ENCODE results near the gene KAT14. TPM values are rescaled to one million over a fixed set of nuclear protein-coding genes. Genes with fewer than 3 reads are reported as not detected.
"Not testable (repeated sequence)": the region's sequence is repeated elsewhere in the genome, so short reads cannot be mapped to it uniquely, and the experiment has no call there.

Gene KAT14
- total RNA-seq, 4 donors from 2014 or later, result 17.3 to 58.0 (median 24.0) TPM

DNA sequence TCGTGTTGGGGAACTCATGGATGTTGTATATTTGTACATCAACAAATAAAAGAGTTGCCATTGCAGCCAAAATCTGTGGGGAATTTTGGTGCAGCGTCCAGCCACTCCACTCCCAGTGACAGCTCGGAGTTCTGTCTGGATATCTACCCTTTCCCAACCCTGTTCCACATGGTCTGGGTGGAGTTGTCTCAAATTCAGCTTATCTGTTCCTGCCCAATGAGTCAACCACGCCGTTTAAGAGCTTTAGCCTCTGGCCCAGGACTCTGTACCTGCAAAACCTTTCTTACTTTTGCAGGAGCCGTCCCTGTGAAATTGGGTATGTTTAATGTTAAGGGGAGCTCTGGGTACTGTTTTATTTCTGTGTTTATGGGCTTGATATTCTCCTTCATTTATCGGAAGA, 46.0 kb upstream of the KAT14 start:
- in situ Hi-C loops (cut with MboI; ENCODE audit: low pct_ligation_motif_present in 1 of 4, low pct_unique_long_range_greater_than_20kb in 1 of 4, low sequenced_read_pairs in 3 of 4), result no loop called here
- TF ChIP-seq, protein P1, sequence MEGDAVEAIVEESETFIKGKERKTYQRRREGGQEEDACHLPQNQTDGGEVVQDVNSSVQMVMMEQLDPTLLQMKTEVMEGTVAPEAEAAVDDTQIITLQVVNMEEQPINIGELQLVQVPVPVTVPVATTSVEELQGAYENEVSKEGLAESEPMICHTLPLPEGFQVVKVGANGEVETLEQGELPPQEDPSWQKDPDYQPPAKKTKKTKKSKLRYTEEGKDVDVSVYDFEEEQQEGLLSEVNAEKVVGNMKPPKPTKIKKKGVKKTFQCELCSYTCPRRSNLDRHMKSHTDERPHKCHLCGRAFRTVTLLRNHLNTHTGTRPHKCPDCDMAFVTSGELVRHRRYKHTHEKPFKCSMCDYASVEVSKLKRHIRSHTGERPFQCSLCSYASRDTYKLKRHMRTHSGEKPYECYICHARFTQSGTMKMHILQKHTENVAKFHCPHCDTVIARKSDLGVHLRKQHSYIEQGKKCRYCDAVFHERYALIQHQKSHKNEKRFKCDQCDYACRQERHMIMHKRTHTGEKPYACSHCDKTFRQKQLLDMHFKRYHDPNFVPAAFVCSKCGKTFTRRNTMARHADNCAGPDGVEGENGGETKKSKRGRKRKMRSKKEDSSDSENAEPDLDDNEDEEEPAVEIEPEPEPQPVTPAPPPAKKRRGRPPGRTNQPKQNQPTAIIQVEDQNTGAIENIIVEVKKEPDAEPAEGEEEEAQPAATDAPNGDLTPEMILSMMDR (IDR thresholded peaks at IDR 0.05), result no peak
- no peak for TF ChIP-seq POLR2AphosphoS5 (IDR thresholded peaks at IDR 0.05)
- TF ChIP-seq POLR2A (IDR thresholded peaks at IDR 0.05), result no peak
- no peak for TF ChIP-seq EP300 (IDR thresholded peaks at IDR 0.05; ENCODE audit: low read depth)
- intact Hi-C loops (cut with DNase I; ENCODE audit: low total_unique reads), result no loop called here
- Histone ChIP-seq H3K4me3 (no peak overlapping the region), H3K4me1 (peaks cover 0 to 7% (median 0%) of the 10 kb centered on the region in 4 donors), H3K36me3 (no peaks in the 10 kb centered on the region), H3K27me3 (no peaks in the 10 kb centered on the region), H3K27ac (no peak overlapping the region), H3K9me3 (no peaks in the 10 kb centered on the region)
- no peak for DNase-seq
- WGBS, 2 donors (ENCODE audit: low coverage in 1 of 2), result 54 to 59% methylated on average over 5 to 7 of the region's 7 CpGs

DNA sequence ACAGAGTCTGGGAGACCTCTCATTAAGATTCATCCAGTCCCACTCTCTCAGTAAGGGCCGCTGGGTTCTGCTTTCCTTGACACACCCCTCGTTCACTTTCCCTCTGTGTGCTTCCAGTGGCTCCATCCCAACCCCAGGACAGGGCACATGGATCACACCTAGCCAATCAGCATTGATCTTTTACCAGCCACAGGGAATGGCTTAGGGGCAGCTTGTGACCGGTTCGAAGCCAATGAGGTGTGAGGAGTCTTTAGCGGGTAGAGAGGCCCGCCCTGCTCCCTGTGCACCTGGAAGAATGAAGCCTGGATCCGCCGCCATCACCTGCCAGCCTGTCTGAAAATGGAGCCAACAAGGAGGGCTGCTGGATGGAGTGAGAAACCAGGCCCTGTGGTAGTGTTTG, 44.8 kb upstream of the KAT14 start:
- Histone ChIP-seq H3K27ac (no peak overlapping the region), H3K4me1 (peaks cover 0 to 7% (median 0%) of the 10 kb centered on the region in 4 donors), H3K27me3 (no peaks in the 10 kb centered on the region), H3K4me3 (no peak overlapping the region), H3K36me3 (no peaks in the 10 kb centered on the region), H3K9me3 (no peaks in the 10 kb centered on the region)
- in situ Hi-C loops (cut with MboI; ENCODE audit: low pct_ligation_motif_present in 1 of 4, low pct_unique_long_range_greater_than_20kb in 1 of 4, low sequenced_read_pairs in 3 of 4) (no loop called here), intact Hi-C loops (cut with DNase I; ENCODE audit: low total_unique reads) (no loop called here)
- no peak for TF ChIP-seq POLR2AphosphoS5 (IDR thresholded peaks at IDR 0.05)
- TF ChIP-seq EP300 (IDR thresholded peaks at IDR 0.05; ENCODE audit: low read depth), result no peak
- TF ChIP-seq, protein P1 (IDR thresholded peaks at IDR 0.05), result no peak
- no peak for TF ChIP-seq POLR2A (IDR thresholded peaks at IDR 0.05)
- WGBS, 2 donors (ENCODE audit: low coverage in 1 of 2), result 81 to 100% methylated on average over 1 to 8 of the region's 8 CpGs
- DNase-seq, result no peak

DNA sequence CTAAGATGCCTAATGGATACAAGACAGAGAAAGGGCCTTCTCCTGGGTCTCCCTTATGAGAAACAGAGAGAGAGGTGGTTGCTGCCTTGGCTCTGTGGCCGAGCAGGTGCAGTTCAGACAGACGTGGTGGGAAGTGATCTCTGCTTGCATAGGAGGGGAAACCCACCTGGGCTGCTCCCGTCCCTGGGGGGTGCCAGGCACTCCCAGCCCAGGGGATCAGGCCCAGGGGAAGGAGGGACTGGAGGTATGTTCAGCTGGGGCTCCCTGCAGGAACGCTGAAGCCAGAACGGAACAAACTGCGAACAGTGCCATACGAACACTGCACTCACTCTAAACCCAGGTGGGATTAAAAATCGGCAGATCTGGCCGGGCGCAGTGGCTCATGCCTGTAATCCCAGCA, 44.3 kb upstream of the KAT14 start:
- no peak for TF ChIP-seq POLR2AphosphoS5 (IDR thresholded peaks at IDR 0.05)
- no peak for TF ChIP-seq EP300 (IDR thresholded peaks at IDR 0.05; ENCODE audit: low read depth)
- no peak for TF ChIP-seq POLR2A (IDR thresholded peaks at IDR 0.05)
- TF ChIP-seq, protein P1 (IDR thresholded peaks at IDR 0.05), result no peak
- Histone ChIP-seq H3K36me3 (no peaks in the 10 kb centered on the region), H3K9me3 (no peaks in the 10 kb centered on the region), H3K27me3 (no peaks in the 10 kb centered on the region), H3K27ac (no peak overlapping the region), H3K4me1 (peaks cover 0 to 7% (median 0%) of the 10 kb centered on the region in 4 donors), H3K4me3 (no peak overlapping the region)
- intact Hi-C loops (cut with DNase I; ENCODE audit: low total_unique reads) (no loop called here), in situ Hi-C loops (cut with MboI; ENCODE audit: low pct_ligation_motif_present in 1 of 4, low pct_unique_long_range_greater_than_20kb in 1 of 4, low sequenced_read_pairs in 3 of 4) (no loop called here)
- DNase-seq, result no peak
- 60 to 75% methylated on average over 2 to 10 of the region's 10 CpGs for WGBS, 2 donors (ENCODE audit: low coverage in 1 of 2)

DNA sequence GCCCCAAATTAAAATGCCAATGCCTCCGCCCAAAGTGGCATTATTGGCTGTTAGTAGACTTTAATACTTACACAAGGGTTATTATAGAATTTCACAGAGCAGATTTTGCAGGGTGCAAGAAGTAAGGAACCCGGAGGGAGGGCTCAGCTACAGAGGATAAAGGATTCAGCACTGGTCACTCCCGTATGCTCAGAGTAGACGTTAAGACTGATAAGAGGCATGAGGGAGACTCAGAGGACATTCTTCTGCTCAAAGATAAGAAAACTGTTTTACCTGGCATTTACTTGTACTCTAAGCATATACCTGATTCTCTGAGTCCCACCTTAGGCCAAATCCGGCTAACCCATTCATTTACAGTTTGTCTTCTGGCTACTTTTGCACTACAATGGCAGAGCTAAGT, 43.5 kb upstream of the KAT14 start:
- in situ Hi-C loops (cut with MboI; ENCODE audit: low pct_ligation_motif_present in 1 of 4, low pct_unique_long_range_greater_than_20kb in 1 of 4, low sequenced_read_pairs in 3 of 4), result no loop called here
- TF ChIP-seq POLR2AphosphoS5 (IDR thresholded peaks at IDR 0.05) (no peak), EP300 (IDR thresholded peaks at IDR 0.05; ENCODE audit: low read depth) (no peak), POLR2A (IDR thresholded peaks at IDR 0.05) (no peak)
- TF ChIP-seq, protein P1 (IDR thresholded peaks at IDR 0.05), result no peak
- 53 to 58% methylated on average over 4 to 5 of the region's 5 CpGs for WGBS, 2 donors (ENCODE audit: low coverage in 1 of 2)

DNA sequence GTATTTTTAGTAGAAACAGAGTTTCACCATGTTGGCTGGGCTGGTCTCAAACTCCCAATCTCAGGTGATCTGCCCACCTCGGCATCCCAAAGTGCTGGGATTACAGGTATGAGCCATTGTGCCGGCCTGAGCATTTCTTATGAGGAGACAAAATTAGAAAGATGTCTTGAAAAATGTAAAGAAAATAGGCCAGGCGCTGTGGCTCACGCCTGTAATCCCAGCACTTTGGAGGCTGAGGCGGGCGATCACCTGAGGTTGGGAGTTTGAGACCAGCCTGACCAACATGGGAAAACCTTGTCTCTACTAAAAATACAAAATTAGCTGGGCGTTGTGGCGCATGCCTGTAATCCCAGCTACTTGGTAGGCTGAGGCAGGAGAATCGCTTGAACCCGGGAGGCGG, 37.1 kb upstream of the KAT14 start:
- H3K4me3 ChIP-seq; H3K27ac ChIP-seq; H3K4me1 ChIP-seq; intact Hi-C loops (cut with DNase I; ENCODE audit: low total_unique reads); in situ Hi-C loops (cut with MboI; ENCODE audit: low pct_ligation_motif_present in 1 of 4, low pct_unique_long_range_greater_than_20kb in 1 of 4, low sequenced_read_pairs in 3 of 4); H3K9me3 ChIP-seq; H3K36me3 ChIP-seq; DNase-seq; H3K27me3 ChIP-seq: not testable (repeated sequence)
- WGBS, 2 donors (ENCODE audit: low coverage in 1 of 2), result 92 to 93% methylated on average over 5 to 11 of the region's 11 CpGs

More for the DNA sequence above, 43.5 kb upstream of the KAT14 start:
- no peaks in the 10 kb centered on the region for H3K9me3 ChIP-seq
- no peak overlapping the region for H3K4me3 ChIP-seq
- intact Hi-C loops (cut with DNase I; ENCODE audit: low total_unique reads), result no loop called here
- H3K36me3 ChIP-seq, result no peaks in the 10 kb centered on the region
- H3K27me3 ChIP-seq, result no peaks in the 10 kb centered on the region
- no peak overlapping the region for H3K27ac ChIP-seq
- peaks cover 0 to 7% (median 0%) of the 10 kb centered on the region in 4 donors for H3K4me1 ChIP-seq
- no peak for DNase-seq
